Thoracic aorta (tissue), 2 donors: Measurements from ENCODE around the gene TUBAL3. TPM values are rescaled to one million over a fixed set of nuclear protein-coding genes. Genes with fewer than 3 reads are reported as not detected.

Experiments used
- ATAC-seq: fragments of 150-250 bp; one replicate; pipeline ENCODE4 v1.8.0; 2017; ENCODE audit warnings: low read depth; ENCODE audit not compliant: insufficient number of reproducible peaks, low FRiP score
- DNase-seq: peaks from one replicate; pipeline ENCODE4 v3.0.0-alpha.2; 2020; ENCODE audit warnings: low spot score
- H3K27ac ChIP-seq, 2 donors: fragments of 200-600 bp; sonication (generic); 1 replicate in 1 of 2; 2 replicates in 1 of 2; pipeline ENCODE4 v1.5.1; 2016; ENCODE audit warnings: mild to moderate bottlenecking in 2 of 2, moderate library complexity in 2 of 2
- H3K27me3 ChIP-seq: fragments of 200-600 bp; sonication (generic); replicated peaks from 2 replicates; pipeline ENCODE4 v1.6.0; 2016; ENCODE audit warnings: mild to moderate bottlenecking; ENCODE audit not compliant: insufficient read depth
- H3K36me3 ChIP-seq: fragments of 200-600 bp; sonication (generic); one replicate; pipeline ENCODE4 v1.5.1; 2016
- H3K4me1 ChIP-seq, 2 donors: fragments of 200-600 bp; sonication (generic); 1 replicate in 1 of 2; 2 replicates in 1 of 2; pipeline versions ENCODE4 v1.5.1 to v1.6.0; 2016; ENCODE audit warnings: low read depth in 2 of 2, mild to moderate bottlenecking in 1 of 2; ENCODE audit not compliant: control insufficient read depth in 1 of 2
- H3K4me3 ChIP-seq: fragments of 200-600 bp; sonication (generic); 2 replicates; pipeline ENCODE4 v1.5.1; 2016; ENCODE audit warnings: mild to moderate bottlenecking
- H3K9me3 ChIP-seq: fragments of 200-600 bp; sonication (generic); 2 replicates; pipeline ENCODE4 v1.5.1; 2016
- total RNA-seq, 2 donors: library from RNA; depleted of rRNA; stranded (reverse); fragments of >200 nt; gene quantifications; one replicate each; pipeline versions ENCODE4 v1.1.0 to v1.2.3, GENCODE V29; 2016
- TF ChIP-seq, protein P1 (sequence below): fragments of 200-600 bp; sonication (generic); IDR thresholded peaks from one replicate; pipeline ENCODE4 v1.5.1; 2019; ENCODE audit warnings: antibody characterized with exemption

Gene TUBAL3
- total RNA-seq, 2 donors from 2014 or later: not detected

- TF ChIP-seq, protein P1, sequence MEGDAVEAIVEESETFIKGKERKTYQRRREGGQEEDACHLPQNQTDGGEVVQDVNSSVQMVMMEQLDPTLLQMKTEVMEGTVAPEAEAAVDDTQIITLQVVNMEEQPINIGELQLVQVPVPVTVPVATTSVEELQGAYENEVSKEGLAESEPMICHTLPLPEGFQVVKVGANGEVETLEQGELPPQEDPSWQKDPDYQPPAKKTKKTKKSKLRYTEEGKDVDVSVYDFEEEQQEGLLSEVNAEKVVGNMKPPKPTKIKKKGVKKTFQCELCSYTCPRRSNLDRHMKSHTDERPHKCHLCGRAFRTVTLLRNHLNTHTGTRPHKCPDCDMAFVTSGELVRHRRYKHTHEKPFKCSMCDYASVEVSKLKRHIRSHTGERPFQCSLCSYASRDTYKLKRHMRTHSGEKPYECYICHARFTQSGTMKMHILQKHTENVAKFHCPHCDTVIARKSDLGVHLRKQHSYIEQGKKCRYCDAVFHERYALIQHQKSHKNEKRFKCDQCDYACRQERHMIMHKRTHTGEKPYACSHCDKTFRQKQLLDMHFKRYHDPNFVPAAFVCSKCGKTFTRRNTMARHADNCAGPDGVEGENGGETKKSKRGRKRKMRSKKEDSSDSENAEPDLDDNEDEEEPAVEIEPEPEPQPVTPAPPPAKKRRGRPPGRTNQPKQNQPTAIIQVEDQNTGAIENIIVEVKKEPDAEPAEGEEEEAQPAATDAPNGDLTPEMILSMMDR: no peak
- Histone ChIP-seq H3K4me3 (no peak overlapping the region), H3K36me3 (no peaks in the 10 kb centered on the region), H3K27me3 (no peaks in the 10 kb centered on the region), H3K4me1 (peaks cover 70 to 74% of the 10 kb centered on the region in 2 donors), H3K9me3 (no peaks in the 10 kb centered on the region), H3K27ac (peak overlapping the region; percentile 6 to 87)
- no peak for DNase-seq
- no peak for ATAC-seq
These were observed 20.1 kb upstream of the TUBAL3 start for GRCh38 chr10:5424751-5425150.

DNA sequence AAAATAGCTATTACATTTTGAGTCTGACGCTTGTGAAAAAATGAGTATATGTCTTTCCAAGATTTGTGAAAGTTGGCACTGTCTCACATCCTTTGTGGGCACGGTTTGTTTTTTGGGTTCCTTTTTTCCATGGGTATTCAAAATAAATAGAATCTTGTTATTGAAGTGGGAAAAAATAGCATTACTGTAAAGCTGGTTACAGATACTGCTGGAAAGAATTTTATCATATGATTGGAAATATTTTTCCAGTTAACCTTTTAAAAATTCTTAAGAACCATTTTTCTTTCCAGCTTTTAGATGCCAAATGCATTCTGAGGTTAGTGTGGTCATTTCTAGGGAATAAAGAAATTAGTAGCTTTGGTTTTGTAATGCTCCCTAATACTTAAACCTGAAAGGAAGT is 19.1 kb upstream of the TUBAL3 start:
- no peaks in the 10 kb centered on the region for H3K36me3 ChIP-seq
- peak overlapping the region; percentile 6 to 87 for H3K27ac ChIP-seq
- H3K27me3 ChIP-seq: no peaks in the 10 kb centered on the region
- TF ChIP-seq, protein P1: no peak
- DNase-seq (no peak), ATAC-seq (peak; percentile 27)
- peak overlapping the region; percentile 36 for H3K4me3 ChIP-seq
- peaks cover 63 to 64% of the 10 kb centered on the region in 2 donors for H3K4me1 ChIP-seq
- H3K9me3 ChIP-seq: peaks cover 3% of the 10 kb centered on the region

DNA sequence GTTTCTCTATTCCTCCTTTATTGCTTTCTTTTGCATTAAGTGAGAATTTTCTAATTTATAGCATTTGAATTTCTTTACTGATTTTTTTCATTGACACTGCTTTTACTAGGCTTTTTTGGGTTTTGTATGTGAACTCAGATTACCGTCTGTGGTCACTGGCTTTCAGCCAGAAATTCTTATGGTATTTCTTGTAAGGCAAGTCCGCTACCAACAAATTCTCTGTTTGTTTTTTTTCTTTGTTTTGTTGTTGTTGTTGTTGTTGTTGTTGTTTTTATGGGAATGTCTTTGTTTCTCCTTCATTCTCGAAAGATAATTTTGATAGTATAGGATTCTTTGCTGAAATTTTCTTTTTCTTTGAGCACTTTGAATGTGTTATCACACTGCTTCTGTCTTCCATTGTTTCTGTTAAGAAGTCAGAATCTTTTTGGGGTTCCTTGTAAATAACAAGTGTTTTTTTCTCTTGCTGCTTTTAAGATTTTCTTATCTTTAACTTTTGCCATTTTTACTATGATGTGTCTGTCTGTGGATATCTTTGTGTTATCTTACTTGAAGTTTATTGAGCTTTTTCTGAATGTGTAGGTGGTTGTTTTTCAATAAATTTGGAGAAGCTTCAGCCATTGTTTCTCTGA is 15.0 kb upstream of the TUBAL3 start:
- H3K9me3 ChIP-seq: peaks cover 8% of the 10 kb centered on the region
- H3K4me1 ChIP-seq: peaks cover 41 to 57% of the 10 kb centered on the region in 2 donors
- ATAC-seq (no peak), DNase-seq (no peak)
- peak overlapping the region in 1 of 2 donors; percentile 15 for H3K27ac ChIP-seq
- no peak overlapping the region for H3K4me3 ChIP-seq
- H3K36me3 ChIP-seq: no peaks in the 10 kb centered on the region
- TF ChIP-seq, protein P1: no peak
- H3K27me3 ChIP-seq: no peaks in the 10 kb centered on the region

GRCh38 chr10:5418584-5418983 is 14.0 kb upstream of the TUBAL3 start:
- Histone ChIP-seq H3K4me1 (peaks cover 36 to 55% of the 10 kb centered on the region in 2 donors), H3K27ac (no peak overlapping the region), H3K9me3 (peaks cover 8% of the 10 kb centered on the region), H3K36me3 (no peaks in the 10 kb centered on the region), H3K4me3 (no peak overlapping the region), H3K27me3 (no peaks in the 10 kb centered on the region)
- no peak for DNase-seq
- TF ChIP-seq, protein P1: no peak
- ATAC-seq: no peak

DNA sequence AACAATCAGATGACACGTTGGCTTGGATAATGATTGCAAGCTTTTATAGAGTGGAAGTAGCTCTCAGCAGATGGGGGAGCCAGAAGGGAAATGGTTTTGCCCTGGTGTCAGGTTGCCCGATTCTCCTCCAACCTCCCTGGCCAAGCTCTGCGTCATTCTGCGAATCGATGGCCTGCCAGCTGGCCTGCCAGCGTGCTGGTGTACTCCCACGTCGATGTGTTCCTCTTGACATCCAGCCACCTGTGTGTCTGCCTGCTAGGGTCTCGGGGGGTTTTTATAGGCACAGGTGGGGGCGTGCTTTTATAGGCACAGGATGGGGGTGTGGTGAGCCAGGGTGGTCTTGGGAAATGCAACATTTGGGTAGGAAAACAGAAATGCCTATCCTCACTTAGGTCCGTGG is 12.4 kb upstream of the TUBAL3 start:
- Histone ChIP-seq H3K27ac (peak overlapping the region in 1 of 2 donors; percentile 87), H3K9me3 (peaks cover 8% of the 10 kb centered on the region), H3K36me3 (no peaks in the 10 kb centered on the region), H3K4me1 (peaks cover 23 to 41% of the 10 kb centered on the region in 2 donors), H3K4me3 (peak overlapping the region; percentile 37), H3K27me3 (no peaks in the 10 kb centered on the region)
- ATAC-seq (no peak), DNase-seq (no peak)
- TF ChIP-seq, protein P1: no peak
